HL-60 (cell line): ENCODE data around the gene TBC1D9B.

Experiments used
- DNase-seq, 2 experiments: peaks; one replicate each; pipeline ENCODE4 v3.0.0-alpha.2; 2010 to 2020; ENCODE audit warnings: low read depth in 1 of 2, low spot score in 1 of 2
- H3K27ac ChIP-seq: fragments of 250-450 bp; sonication (Bioruptor Pico); replicated peaks from 2 replicates; pipeline ENCODE4 v1.5.1; 2020; ENCODE audit warnings: mild to moderate bottlenecking, moderate library complexity
- H3K27me3 ChIP-seq: fragments of 250-450 bp; sonication (Bioruptor Pico); 2 replicates; pipeline ENCODE4 v1.5.1; 2021; ENCODE audit warnings: mild to moderate bottlenecking, moderate library complexity; ENCODE audit not compliant: insufficient read depth, poor library complexity, severe bottlenecking
- H3K4me3 ChIP-seq: replicated peaks from 2 replicates; pipeline ENCODE4 v1.5.1; 2011; ENCODE audit warnings: mild to moderate bottlenecking, control low read depth, low read length; ENCODE audit not compliant: insufficient read depth
- CTCF ChIP-seq: IDR thresholded peaks from one replicate; pipeline ENCODE4 v1.5.1; 2011; ENCODE audit warnings: low read length, control low read depth, inconsistent platforms; ENCODE audit not compliant: insufficient read depth
- GABPA ChIP-seq: IDR thresholded peaks from 2 replicates; pipeline ENCODE4 v1.6.1; 2012; ENCODE audit warnings: low read depth
- POLR2AphosphoS5 ChIP-seq: IDR thresholded peaks from 2 replicates; pipeline ENCODE4 v1.6.1; 2012; ENCODE audit warnings: low read depth
- REST ChIP-seq: IDR thresholded peaks from 2 replicates; pipeline ENCODE4 v1.6.1; 2012; ENCODE audit warnings: low read depth; ENCODE audit not compliant: insufficient replicate concordance
- SPI1 ChIP-seq: IDR thresholded peaks from 2 replicates; pipeline ENCODE4 v1.6.1; 2012; ENCODE audit warnings: low read depth, mild to moderate bottlenecking, borderline replicate concordance

TBC1D9B gene

GRCh38 chr5:179869641-179870402, 37.9 kb downstream of the TBC1D9B start:
- Histone ChIP-seq H3K4me3 (no peak overlapping the region), H3K27me3 (no peaks in the 10 kb centered on the region), H3K27ac (no peak overlapping the region)
- TF ChIP-seq SPI1, result no peak
- TF ChIP-seq POLR2AphosphoS5, result no peak
- TF ChIP-seq REST, result no peak
- no peak for TF ChIP-seq CTCF
- no peak for TF ChIP-seq GABPA
- DNase-seq, result no peak

GRCh38 chr5:179869101-179869500, 38.6 kb downstream of the TBC1D9B start:
- Histone ChIP-seq H3K4me3 (no peak overlapping the region), H3K27me3 (no peaks in the 10 kb centered on the region), H3K27ac (no peak overlapping the region)
- TF ChIP-seq CTCF (no peak), POLR2AphosphoS5 (no peak), REST (no peak), SPI1 (no peak), GABPA (no peak)
- DNase-seq, result no peak

- no peak for DNase-seq
- TF ChIP-seq SPI1 (no peak), GABPA (no peak), POLR2AphosphoS5 (no peak), REST (no peak), CTCF (no peak)
- no peaks in the 10 kb centered on the region for H3K27me3 ChIP-seq
- H3K27ac ChIP-seq, result no peak overlapping the region
- no peak overlapping the region for H3K4me3 ChIP-seq
Observed at GRCh38 chr5:179868541-179868940, 39.2 kb downstream of the TBC1D9B start.
